Neural cell (in vitro differentiated cells): ENCODE data around the gene MBNL2.

Source experiments
- CTCF ChIP-seq: fragments of 450-650 bp; IDR thresholded peaks from 2 replicates; pipeline ENCODE4 v1.5.1; 2014; ENCODE audit warnings: antibody characterized with exemption, mild to moderate bottlenecking, moderate library complexity; ENCODE audit not compliant: poor library complexity, severe bottlenecking
- EP300 ChIP-seq: fragments of 450-650 bp; conservative IDR thresholded peaks from 2 replicates; pipeline ENCODE4 v1.6.1; 2014; ENCODE audit warnings: antibody characterized with exemption, mild to moderate bottlenecking, moderate library complexity; ENCODE audit not compliant: poor library complexity, severe bottlenecking
- POLR2AphosphoS5 ChIP-seq: IDR thresholded peaks from 2 replicates; pipeline ENCODE4 v1.6.1; 2012

DNA sequence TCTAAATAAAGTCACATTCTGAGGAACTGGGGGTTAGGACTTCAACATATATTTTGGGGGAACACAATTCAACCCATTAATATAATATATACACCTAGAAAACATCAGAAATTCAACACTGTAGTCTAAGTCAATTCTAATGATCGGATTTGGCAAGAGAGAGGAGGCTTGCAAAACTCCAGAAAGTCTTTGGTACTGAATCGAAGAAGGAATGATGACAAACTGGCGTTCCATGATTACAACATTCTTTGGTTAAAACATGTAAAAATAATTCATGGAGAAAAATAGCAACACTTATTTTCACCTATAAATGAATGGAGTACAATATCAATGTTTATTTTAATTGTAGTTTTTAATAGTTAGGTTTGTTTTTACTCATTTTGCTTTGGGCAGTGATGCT lies 62.4 kb downstream of the MBNL2 start:
- TF ChIP-seq EP300 (no peak), CTCF (no peak), POLR2AphosphoS5 (no peak)
